Measurements from ENCODE around the gene PRR35.

- TF ChIP-seq, protein P1, sequence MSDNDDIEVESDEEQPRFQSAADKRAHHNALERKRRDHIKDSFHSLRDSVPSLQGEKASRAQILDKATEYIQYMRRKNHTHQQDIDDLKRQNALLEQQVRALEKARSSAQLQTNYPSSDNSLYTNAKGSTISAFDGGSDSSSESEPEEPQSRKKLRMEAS (IDR thresholded peaks at IDR 0.05) = no peak
- no peak for TF ChIP-seq CTCF (IDR thresholded peaks at IDR 0.05; ENCODE audit: low read depth, low read length, missing input control)
- no peak for TF ChIP-seq RXRA (IDR thresholded peaks at IDR 0.05)
- TF ChIP-seq ZBTB33 (IDR thresholded peaks at IDR 0.05) = no peak
- TF ChIP-seq SP1 (IDR thresholded peaks at IDR 0.05) = no peak
- TF ChIP-seq HNF4A (conservative IDR thresholded peaks at IDR 0.05) = no peak
- no peak for TF ChIP-seq TAF1 (conservative IDR thresholded peaks at IDR 0.05)
- no peak for TF ChIP-seq REST (IDR thresholded peaks at IDR 0.05)
- no peak for TF ChIP-seq YY1 (IDR thresholded peaks at IDR 0.05)
- no peak for TF ChIP-seq JUND (IDR thresholded peaks at IDR 0.05)
Observed at GRCh38 chr16:515939-516226, 44.3 kb upstream of the PRR35 start.
